ENCODE measurements around the gene MORC1.

The MORC1 gene

GRCh38 chr3:109045271-109046040 lies 72.5 kb downstream of the MORC1 start:
- no peak overlapping the region for H3K4me2 ChIP-seq (ENCODE audit: low read depth, low read length)
- H3K9me3 ChIP-seq (replicated peaks; ENCODE audit: insufficient read depth, low read length): no peaks in the 10 kb centered on the region
- H3K9ac ChIP-seq (ENCODE audit: low read length): no peak overlapping the region
- no peak overlapping the region for H3K27ac ChIP-seq (ENCODE audit: low read length)
- no peaks in the 10 kb centered on the region for H3F3A ChIP-seq (ENCODE audit: insufficient read depth, low read length)
- H2AFZ ChIP-seq (ENCODE audit: low read length): no peak overlapping the region
- no peaks in the 10 kb centered on the region for H3K27me3 ChIP-seq (replicated peaks; ENCODE audit: insufficient read depth, low read length)
- no peaks in the 10 kb centered on the region for H3K9me2 ChIP-seq (replicated peaks; ENCODE audit: insufficient read depth, low read length)
- H3K4me1 ChIP-seq (ENCODE audit: low read length): no peaks in the 10 kb centered on the region
- H3K36me3 ChIP-seq (replicated peaks; ENCODE audit: insufficient read depth, low read length): no peaks in the 10 kb centered on the region; the same call in 1 of the 2 replicates
- H3K4me3 ChIP-seq (ENCODE audit: low read length): no peak overlapping the region
- TF ChIP-seq EZH2 (optimal IDR thresholded peaks at IDR 0.05; ENCODE audit: low read depth, low read length) (no peak), EZH2phosphoT487 (IDR thresholded peaks at IDR 0.05; ENCODE audit: low read length) (no peak), CTCF (IDR thresholded peaks at IDR 0.05; ENCODE audit: low read length) (no peak)
- 0 out of 2 replicates have a peak, but pooled peaks cover 4% of the 10 kb centered on the region for H3K79me2 ChIP-seq (ENCODE audit: low read length)
- DNase-seq: no peak
- H4K20me1 ChIP-seq (ENCODE audit: insufficient read depth, low read length): no peaks in the 10 kb centered on the region

- Histone ChIP-seq H2AFZ (ENCODE audit: low read length) (no peak overlapping the region), H3K9me2 (replicated peaks; ENCODE audit: insufficient read depth, low read length) (no peaks in the 10 kb centered on the region), H3K9me3 (replicated peaks; ENCODE audit: insufficient read depth, low read length) (no peaks in the 10 kb centered on the region), H3K36me3 (replicated peaks; ENCODE audit: insufficient read depth, low read length) (no peaks in the 10 kb centered on the region), H3K27ac (ENCODE audit: low read length) (no peak overlapping the region), H3K9ac (ENCODE audit: low read length) (no peak overlapping the region), H3K4me1 (ENCODE audit: low read length) (no peaks in the 10 kb centered on the region), H3K27me3 (replicated peaks; ENCODE audit: insufficient read depth, low read length) (no peaks in the 10 kb centered on the region), H3F3A (ENCODE audit: insufficient read depth, low read length) (no peaks in the 10 kb centered on the region), H3K4me2 (ENCODE audit: low read depth, low read length) (no peak overlapping the region), H4K20me1 (ENCODE audit: insufficient read depth, low read length) (no peaks in the 10 kb centered on the region), H3K79me2 (ENCODE audit: low read length) (no peaks in the 10 kb centered on the region), H3K4me3 (ENCODE audit: low read length) (no peak overlapping the region)
- DNase-seq: no peak
- TF ChIP-seq EZH2phosphoT487 (IDR thresholded peaks at IDR 0.05; ENCODE audit: low read length) (no peak), CTCF (IDR thresholded peaks at IDR 0.05; ENCODE audit: low read length) (no peak), EZH2 (optimal IDR thresholded peaks at IDR 0.05; ENCODE audit: low read depth, low read length) (no peak)
Observed at GRCh38 chr3:109035082-109035481, 82.9 kb downstream of the MORC1 start.

- Histone ChIP-seq H3K4me2 (ENCODE audit: low read depth, low read length) (no peak overlapping the region), H3K4me3 (ENCODE audit: low read length) (no peak overlapping the region), H3F3A (ENCODE audit: insufficient read depth, low read length) (no peaks in the 10 kb centered on the region), H3K79me2 (ENCODE audit: low read length) (no peaks in the 10 kb centered on the region), H4K20me1 (ENCODE audit: insufficient read depth, low read length) (no peaks in the 10 kb centered on the region), H3K27ac (ENCODE audit: low read length) (no peak overlapping the region), H3K9ac (ENCODE audit: low read length) (no peak overlapping the region), H3K36me3 (replicated peaks; ENCODE audit: insufficient read depth, low read length) (no peaks in the 10 kb centered on the region), H2AFZ (ENCODE audit: low read length) (no peak overlapping the region), H3K9me2 (replicated peaks; ENCODE audit: insufficient read depth, low read length) (no peaks in the 10 kb centered on the region), H3K27me3 (replicated peaks; ENCODE audit: insufficient read depth, low read length) (no peaks in the 10 kb centered on the region), H3K9me3 (replicated peaks; ENCODE audit: insufficient read depth, low read length) (no peaks in the 10 kb centered on the region), H3K4me1 (ENCODE audit: low read length) (no peaks in the 10 kb centered on the region)
- no peak for DNase-seq
- TF ChIP-seq EZH2 (optimal IDR thresholded peaks at IDR 0.05; ENCODE audit: low read depth, low read length) (no peak), CTCF (IDR thresholded peaks at IDR 0.05; ENCODE audit: low read length) (no peak), EZH2phosphoT487 (IDR thresholded peaks at IDR 0.05; ENCODE audit: low read length) (no peak)
Observed at GRCh38 chr3:109033000-109033660, 84.8 kb downstream of the MORC1 start.
